GM18951 (cell line): ENCODE data around the gene PIGT.

Experiments used
- POLR2A ChIP-seq: IDR thresholded peaks from 4 replicates; pipeline ENCODE4 v1.6.1; 2011; ENCODE audit warnings: mild to moderate bottlenecking; ENCODE audit not compliant: insufficient read length, insufficient read depth; ENCODE audit errors: extremely low read depth
- in situ Hi-C: fragments of 300-500 bp; cut with MboI; formaldehyde crosslinking; loops from one replicate; pipeline ENCODE4 v1.12.0; 2022; ENCODE audit warnings: low sequenced_read_pairs, mixed read lengths, inconsistent platforms; ENCODE audit not compliant: unreplicated experiment

PIGT gene

DNA sequence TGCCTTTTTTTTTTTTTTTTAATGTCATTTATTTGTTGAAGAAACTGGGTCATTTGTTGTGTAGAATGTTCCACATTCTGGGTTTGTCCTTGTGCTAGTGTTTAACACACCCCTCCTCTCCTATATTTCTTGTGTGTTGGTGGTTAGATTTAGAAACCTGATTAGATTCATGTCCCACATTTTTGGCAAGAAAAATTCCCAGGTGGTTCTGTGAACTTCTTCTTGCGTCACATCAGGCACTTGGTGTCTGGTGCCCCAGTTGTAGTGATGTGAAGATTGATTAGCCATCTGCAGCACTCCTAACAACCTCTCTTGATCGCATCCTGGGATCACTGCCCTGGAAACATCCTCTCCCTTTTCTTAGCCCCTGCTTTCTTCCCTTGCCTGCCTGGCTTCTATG is 7.8 kb downstream of the PIGT start:
- in situ Hi-C loops: no loop called here
- no peak for TF ChIP-seq POLR2A

DNA sequence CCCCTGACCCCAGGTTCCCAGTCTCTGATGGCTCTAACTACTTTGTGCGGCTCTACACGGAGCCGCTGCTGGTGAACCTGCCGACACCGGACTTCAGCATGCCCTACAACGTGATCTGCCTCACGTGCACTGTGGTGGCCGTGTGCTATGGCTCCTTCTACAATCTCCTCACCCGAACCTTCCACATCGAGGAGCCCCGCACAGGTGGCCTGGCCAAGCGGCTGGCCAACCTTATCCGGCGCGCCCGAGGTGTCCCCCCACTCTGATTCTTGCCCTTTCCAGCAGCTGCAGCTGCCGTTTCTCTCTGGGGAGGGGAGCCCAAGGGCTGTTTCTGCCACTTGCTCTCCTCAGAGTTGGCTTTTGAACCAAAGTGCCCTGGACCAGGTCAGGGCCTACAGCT is 9.6 kb downstream of the PIGT start:
- TF ChIP-seq POLR2A: no peak
- in situ Hi-C loops: no loop called here

DNA sequence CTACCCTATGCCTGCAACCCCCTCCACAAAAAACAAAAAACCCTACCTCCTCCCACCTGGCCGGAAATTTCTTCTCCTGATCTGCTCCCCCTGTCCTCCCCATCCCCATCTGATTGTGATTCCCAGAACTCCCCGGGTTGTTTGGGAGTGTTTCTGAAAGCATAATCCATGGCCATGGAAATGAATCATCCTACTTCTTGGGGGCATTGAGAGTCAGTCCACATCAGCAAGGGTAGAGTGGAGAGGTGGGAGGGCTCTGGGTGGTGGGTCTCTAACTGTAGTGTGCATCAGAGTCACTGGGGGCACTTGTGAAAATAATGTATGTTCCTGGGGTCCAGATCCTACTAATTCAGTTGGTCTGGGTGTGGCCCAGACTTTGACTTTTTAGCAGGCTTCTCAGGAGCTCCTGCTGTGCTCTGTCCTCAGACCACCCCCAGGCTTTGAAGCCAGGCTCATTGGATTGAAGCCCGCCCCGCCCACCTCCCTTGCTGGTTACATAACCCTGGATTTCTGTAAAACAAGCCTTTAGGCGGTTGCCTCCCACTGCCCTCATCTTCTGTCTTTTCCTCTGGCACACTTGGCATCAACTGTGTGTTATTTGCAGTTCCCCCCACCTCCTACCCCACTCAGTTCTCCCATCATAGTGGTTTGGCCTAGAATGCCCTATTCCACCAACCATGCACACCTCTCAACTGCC is 10.5 kb downstream of the PIGT start:
- in situ Hi-C loops: no loop called here
- no peak for TF ChIP-seq POLR2A

DNA sequence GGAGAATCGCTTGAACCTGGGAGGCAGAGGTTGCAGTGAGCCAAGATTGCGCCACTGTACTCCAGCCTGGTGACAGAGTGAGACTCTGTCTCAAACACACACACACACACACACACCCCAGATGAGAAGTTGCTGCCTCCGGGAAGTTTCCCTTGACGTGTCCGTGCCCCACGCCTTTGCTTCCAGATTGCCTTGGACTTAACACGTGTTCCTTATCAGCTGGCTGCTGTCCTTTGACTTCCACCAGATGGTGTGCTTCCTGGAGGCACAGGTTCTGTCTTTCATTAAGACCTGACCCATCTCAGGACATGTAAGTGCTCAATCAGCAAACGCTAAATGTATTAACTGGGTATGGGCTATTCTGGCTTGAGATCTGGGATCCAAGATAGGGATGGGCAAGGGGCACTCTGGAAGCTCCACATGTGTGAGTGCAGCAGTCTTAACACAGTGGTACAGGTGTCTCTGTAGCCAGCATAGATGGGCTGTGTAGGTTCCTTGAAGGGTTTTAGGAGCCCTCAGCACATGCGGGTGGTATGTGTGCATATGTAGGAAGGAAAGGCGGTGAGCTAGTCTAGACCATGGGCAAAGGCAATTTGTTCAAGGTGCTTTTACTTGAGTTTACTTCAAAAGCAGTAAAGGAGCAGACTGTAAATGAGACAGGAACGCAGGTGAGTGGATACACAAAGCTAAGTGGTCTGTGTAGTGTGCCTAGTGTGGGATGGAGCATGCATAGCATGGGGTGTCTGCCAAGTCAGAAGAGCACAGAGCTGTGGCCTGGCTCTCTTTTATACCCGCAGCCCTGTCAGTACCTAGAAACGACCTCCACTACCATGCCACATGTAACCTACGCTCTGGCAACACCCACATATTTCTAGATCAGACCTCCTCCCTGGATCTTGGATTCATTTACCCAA is 11.6 kb downstream of the PIGT start:
- in situ Hi-C loops: no loop called here
- no peak for TF ChIP-seq POLR2A

DNA sequence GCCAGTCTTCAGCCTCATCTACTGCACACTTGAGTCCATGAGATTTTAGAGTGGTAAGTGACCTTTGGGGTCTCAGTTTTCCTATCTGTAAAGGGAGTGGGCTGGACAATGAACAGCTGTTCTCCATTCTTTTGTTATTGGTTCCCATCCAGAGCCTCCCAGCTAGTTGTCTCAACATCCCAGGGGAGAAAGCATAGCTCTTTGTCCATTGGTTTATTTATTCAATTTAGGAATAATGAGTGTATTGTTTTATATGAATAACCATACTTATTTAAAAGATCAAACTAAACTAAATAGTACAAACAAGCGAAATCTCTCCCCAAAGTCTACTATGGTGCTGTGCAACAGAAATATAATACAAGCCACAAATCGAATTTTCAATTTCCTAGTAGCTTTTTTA is 13.7 kb downstream of the PIGT start:
- no peak for TF ChIP-seq POLR2A
- in situ Hi-C loops: no loop called here

DNA sequence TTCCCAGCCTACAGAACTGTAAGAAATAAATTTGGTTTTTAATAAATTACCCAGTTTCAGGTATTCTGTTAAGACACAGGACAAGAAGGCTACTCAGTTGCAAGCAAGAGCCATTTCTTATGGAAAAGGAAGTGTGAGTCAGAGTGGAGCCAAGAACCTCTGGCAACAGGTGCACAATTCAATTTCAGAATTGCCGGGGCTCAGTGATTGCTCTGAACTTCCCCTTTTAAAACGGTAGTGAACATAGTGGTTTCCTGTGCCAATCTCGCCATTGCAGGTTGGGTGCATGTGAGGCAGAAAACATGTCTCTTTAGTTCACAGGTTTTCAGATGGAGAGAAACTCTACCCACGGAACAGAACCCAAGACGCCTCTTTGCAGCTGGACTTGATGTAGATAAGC is 16.4 kb downstream of the PIGT start:
- no peak for TF ChIP-seq POLR2A
- in situ Hi-C loops: no loop called here

DNA sequence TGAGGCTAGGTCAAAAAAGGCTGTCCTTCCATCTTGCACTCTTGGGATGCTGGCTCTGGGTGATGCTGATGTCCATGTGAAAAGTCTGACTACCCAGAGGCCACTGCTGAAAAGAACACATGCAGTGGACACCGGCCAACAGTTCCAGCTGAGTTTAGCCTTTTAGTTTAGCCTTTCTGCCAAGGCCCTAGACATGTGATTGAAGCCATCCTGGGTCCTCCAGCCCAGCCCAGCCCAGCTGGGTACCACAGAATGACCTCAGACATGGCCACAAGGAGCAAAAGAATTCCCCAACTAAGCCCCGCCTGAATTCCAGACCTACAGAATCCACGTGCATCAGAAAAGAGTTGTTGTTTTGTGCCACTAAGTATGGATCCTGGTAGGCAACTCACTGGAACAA is 17.4 kb downstream of the PIGT start:
- TF ChIP-seq POLR2A: no peak
- in situ Hi-C loops: no loop called here

DNA sequence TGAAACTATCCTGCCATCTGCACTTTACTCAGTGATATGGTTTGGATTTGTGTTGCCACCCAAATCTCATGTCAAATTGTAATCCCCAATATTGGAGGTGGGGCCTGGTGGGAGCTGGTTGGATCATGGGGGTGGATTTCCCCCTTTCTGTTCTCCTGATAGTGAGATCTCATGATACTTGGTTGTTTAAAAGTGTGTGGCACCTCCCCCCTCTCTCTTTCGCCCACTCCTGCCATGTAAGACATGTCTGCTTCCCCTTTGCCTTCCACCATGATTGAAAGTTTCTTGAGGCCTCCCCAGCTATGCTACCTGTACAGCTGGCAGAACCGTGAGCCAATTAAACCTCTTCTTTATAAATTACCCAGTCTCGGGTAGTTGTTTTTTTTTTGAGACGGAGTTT is 18.0 kb downstream of the PIGT start:
- TF ChIP-seq POLR2A: no peak
- in situ Hi-C loops: no loop called here

DNA sequence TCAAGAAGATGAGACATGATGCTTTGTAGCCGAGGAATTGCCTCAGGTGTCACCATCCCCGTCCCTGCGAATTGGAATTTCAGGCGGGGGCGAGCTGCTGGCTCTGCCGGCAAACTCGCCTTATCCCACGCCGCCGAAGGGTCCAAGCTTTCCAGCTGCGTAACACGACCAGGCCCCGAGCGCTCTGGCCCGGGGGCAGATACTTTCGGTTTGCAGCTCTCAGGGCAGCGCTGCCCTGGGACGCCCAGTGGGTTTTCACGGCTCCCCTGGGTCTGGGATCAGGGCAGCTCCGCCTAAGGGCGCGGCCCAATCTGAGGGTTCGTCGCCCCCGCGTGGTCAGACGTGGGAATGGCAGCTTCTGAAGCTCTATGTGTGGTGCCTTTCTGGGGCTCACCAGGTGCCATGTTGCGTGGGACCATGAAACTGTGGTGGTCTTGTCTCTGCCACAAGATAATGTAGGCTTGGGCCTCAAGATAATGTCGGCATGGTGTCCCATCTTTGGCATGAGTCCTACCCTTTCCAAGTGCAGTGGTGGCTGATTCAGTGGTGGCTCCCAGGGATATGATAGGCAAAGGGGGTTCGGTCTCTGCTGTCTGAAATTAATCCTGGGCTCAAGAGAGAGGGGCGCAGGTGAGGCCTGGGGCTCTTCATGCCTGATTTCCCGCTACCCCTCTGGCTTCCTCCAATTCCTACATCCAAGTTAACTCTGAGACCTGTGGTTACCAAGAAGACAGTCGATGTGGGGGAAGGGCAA is 21.0 kb downstream of the PIGT start:
- TF ChIP-seq POLR2A: no peak
- in situ Hi-C loops: loop anchor here (5.0 kb wide), 1 partner anchor 70 kb away; no protein-coding TSS in a partner anchor

DNA sequence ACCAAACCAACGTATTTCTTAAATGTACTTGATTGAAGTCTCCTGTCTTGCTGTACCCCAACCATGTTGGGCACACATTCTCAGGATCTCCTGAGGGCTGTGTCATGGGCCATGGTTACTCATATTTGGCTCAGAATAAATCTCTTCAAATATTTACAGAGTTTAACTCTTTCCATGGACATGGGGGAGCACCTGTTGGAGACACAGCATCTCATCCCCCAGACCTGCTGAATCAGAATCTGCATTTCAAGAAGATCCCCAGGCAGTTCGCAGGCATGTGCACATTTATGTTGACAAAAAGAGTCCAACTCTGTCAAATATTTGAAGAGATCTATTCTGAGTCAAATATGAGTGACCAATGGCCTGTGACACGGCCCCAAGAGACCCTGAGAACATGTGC is 24.5 kb downstream of the PIGT start:
- in situ Hi-C loops: no loop called here
- no peak for TF ChIP-seq POLR2A

DNA sequence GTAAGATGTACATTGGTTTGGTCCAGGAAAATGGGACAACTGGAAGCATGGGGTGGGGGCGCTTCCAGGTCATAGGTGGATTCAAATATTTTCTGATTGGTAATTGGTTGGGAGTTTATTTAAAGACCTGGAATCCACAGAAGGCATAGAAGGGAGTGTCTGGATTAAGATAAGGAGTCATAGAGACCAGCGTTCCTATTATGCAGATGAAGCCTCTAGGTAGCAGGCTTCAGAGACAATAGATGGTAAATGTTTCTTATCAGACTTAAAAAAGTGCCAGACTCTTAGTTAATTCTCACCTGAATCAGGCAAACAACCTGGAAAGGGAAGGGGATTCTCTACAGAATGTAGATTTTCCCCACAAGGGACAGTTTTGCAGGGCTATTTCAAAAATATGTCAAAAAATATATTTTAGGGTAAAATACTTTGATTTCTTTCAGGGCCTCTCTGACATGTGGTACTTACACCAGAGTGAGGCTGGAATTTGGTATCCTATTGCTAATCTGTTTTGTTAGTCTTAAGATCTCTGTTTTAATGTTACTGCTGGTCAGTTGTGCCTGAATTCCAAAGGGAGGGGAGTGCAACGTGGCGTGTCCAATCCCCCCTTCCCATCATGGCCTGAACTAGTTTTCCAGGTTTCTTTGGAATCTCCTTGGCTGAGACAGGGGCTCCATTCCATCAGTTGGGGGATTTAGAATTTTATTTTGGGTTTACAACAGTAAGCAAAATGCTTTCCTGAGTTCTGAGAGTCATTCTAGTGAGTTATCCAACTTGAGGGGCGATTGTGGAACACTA is 25.1 kb downstream of the PIGT start:
- in situ Hi-C loops: no loop called here
- TF ChIP-seq POLR2A: no peak

DNA sequence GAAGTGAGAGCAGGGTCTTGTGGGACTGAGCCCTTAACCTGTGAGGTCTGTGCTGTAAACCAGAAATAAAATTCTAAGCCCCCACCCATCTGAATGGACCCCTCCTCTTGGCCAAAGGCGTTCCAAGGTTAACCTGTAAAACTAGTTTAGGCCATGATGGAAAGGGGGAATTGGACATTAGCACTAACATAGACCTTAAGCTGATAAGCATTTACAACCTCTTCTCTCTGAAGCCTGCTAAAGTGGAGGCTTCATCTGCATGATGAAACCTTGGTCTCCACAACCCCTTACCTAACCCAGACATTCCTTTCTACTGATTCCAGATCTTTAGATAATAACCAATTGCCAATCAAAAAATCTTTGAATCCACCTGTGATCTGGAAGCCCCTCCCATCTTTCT is 25.8 kb downstream of the PIGT start:
- no peak for TF ChIP-seq POLR2A
- in situ Hi-C loops: no loop called here

DNA sequence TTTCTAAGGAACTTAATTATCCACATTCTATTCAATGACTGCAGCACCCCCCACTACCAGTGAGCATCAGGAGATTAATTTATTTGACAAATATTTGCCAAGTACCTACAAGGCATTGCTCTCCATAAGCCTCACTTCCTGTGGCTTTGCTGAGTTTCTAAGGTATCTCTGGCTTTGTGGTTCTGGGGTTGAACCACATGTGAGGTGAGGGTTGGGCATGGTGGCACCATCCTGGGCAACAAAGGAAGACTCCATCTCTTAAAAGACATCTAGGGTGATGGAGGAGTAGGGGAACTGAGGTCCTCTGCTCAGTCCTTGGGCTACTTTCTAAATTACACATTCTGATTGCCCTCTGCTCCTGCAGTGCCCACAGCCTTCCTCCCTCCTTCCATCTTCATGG is 28.1 kb downstream of the PIGT start:
- in situ Hi-C loops: no loop called here

More for the DNA sequence above, 28.1 kb downstream of the PIGT start:
- no peak for TF ChIP-seq POLR2A
